ENCODE results near the gene ZFYVE27. TPM values are rescaled to one million over a fixed set of nuclear protein-coding genes. Genes with fewer than 3 reads are reported as not detected.

ZFYVE27 gene
- total RNA-seq: 17.2 and 17.8 TPM in 2 replicates

GRCh38 chr10:97736902-97737769 lies at the start of gene ZFYVE27:
TSS of gene ZFYVE27 (plus strand) at chr10:97737128. CDS start at chr10:97738478, 1,350 bp downstream.

GRCh38 chr10:97713339-97713825 lies 23.5 kb upstream of the ZFYVE27 start, which contains the start of gene MARVELD1:
TSS of gene MARVELD1 (plus strand) at chr10:97713730. CDS start at chr10:97713877, 147 bp downstream.

GRCh38 chr10:97771913-97772823 lies 35.2 kb downstream of the ZFYVE27 start, which contains the start of gene SFRP5:
TSS of gene SFRP5 (minus strand) at chr10:97771999. CDS start at chr10:97771833, 166 bp downstream.

Other genes with a start within 250 kb of the ZFYVE27 start
- gene MMS19, start 238.7 kb upstream of the ZFYVE27 start, total RNA-seq: 112 and 125 TPM in 2 replicates
- gene UBTD1, start 238.2 kb upstream of the ZFYVE27 start, total RNA-seq: 38.1 and 42.4 TPM in 2 replicates
- gene ANKRD2, start 164.3 kb upstream of the ZFYVE27 start, total RNA-seq: 0.27 and 1.2 TPM in 2 replicates
- gene HOGA1, start 152.7 kb upstream of the ZFYVE27 start, total RNA-seq: 0.27 and 0.36 TPM in 2 replicates
- 0.29 TPM in 1 of 2 replicates, not detected in the other for gene C10orf62, start 147.4 kb upstream of the ZFYVE27 start, total RNA-seq
- 3.9 and 4.3 TPM in 2 replicates for gene MORN4, start 103.6 kb upstream of the ZFYVE27 start, total RNA-seq
- gene PI4K2A, start 96.5 kb upstream of the ZFYVE27 start, total RNA-seq: 16.2 and 22.6 TPM in 2 replicates
- gene AVPI1, start 49.9 kb upstream of the ZFYVE27 start, total RNA-seq: 1.9 and 2.9 TPM in 2 replicates
- gene MARVELD1, start 23.4 kb upstream of the ZFYVE27 start, total RNA-seq: 40.8 and 47.6 TPM in 2 replicates
- gene SFRP5, start 34.9 kb downstream of the ZFYVE27 start, total RNA-seq: not detected in 2 replicates
- not detected in 2 replicates for gene GOLGA7B, start 112.7 kb downstream of the ZFYVE27 start, total RNA-seq